GM10266 (cell line): ENCODE data around the gene HCFC1.

ENCODE experiments used
- DNase-seq: peaks from one replicate; pipeline ENCODE4 v3.0.0; 2012; ENCODE audit errors: extremely low spot score
- TF ChIP-seq, protein P1 (sequence below): IDR thresholded peaks from 2 replicates; pipeline ENCODE4 v1.5.1; 2012; ENCODE audit warnings: mild to moderate bottlenecking, low read depth; ENCODE audit not compliant: control insufficient read depth, insufficient read depth; ENCODE audit errors: missing control alignments

Gene HCFC1

DNA sequence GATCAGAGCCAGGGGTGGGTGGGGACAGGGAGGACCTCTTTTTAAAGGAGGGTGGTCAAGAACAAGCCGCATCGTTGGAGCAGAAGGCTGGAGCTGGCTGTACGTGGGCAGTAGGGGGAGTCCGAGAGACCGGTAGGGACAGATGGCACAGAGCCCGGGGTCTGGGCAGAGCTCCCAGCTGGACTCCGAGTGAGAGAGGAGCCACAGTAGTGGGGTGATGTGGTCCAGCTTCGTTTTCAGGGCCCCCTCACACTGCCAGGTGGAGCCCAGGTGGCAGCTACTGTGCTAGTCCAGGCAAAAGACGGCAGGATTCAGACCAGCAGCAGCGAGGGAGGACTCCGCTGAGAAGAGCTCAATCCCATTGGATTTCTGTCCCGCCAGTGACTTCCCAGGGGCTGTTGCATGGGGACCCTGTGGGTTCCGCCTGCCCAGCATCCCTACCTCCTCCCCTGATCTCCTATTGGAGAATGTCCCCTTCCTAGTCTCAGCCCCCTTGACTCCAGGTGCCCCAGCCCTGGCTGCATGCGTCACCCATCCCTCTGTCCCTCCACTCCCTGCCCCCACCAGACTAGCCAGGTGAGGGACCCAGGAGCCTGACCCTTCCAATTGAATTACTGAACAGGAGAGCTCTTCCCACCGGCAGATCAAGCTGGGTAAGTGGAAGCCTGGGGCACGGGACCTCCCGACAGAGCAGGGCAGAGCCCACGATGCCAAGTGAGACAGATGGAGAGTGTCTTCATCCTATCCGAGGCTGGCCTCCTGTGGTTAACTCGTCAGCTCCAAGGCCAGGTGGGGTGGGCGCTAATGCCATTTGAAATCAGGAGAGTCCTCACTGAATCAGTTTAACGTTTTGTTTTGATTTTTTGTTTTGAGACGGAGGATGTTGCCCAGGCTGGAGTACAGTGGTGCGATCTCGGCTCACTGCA lies 48.4 kb downstream of the HCFC1 start:
- DNase-seq = no peak
- TF ChIP-seq, protein P1, sequence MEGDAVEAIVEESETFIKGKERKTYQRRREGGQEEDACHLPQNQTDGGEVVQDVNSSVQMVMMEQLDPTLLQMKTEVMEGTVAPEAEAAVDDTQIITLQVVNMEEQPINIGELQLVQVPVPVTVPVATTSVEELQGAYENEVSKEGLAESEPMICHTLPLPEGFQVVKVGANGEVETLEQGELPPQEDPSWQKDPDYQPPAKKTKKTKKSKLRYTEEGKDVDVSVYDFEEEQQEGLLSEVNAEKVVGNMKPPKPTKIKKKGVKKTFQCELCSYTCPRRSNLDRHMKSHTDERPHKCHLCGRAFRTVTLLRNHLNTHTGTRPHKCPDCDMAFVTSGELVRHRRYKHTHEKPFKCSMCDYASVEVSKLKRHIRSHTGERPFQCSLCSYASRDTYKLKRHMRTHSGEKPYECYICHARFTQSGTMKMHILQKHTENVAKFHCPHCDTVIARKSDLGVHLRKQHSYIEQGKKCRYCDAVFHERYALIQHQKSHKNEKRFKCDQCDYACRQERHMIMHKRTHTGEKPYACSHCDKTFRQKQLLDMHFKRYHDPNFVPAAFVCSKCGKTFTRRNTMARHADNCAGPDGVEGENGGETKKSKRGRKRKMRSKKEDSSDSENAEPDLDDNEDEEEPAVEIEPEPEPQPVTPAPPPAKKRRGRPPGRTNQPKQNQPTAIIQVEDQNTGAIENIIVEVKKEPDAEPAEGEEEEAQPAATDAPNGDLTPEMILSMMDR = peak; percentile 38

DNA sequence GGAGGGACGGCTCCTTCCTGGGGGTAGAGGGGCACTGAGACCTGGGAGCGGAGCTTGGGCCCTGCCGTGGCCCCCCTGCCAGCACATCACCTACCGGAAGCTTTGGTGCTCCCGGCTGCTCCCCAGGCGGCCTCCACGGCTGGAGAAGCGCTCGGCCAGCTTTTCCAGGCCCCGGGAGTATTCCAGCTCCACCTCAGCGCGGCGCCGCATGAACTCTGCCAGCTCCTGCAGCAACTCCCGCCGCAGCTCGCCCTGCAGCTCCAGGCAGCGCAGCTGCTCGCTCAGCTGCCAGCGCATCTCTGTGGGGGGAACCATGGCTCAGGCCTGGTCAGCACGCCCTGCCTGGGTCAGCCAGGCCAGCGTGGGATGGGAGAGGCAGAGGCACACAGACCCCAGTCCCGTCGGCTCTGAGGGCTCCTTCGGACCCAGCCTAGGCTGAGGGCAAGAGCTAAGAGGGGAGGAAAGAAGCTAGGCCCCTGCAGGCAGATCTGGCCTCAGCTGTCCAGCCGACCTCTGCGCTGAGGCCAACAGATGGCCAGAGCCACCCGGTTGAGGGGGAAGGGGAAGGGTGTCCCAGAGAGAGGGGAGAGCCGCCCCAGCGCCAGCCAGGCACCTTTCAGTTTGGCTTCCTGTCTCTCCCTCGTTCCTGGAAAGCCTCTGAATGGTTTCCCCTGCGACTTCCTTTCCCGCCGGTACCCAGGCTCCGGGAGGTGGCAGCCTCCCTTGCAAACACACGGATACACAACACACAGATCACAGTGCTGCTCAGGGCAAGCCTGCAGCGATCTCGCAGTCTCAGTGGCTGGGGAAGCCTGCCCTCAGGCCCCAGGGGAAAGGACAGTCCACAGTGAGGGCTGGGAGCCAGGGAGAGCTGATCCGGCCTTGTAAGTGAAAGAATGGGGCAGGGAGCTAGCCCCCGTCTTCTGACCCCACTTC lies 49.8 kb downstream of the HCFC1 start:
- DNase-seq = no peak
- TF ChIP-seq, protein P1 = no peak

DNA sequence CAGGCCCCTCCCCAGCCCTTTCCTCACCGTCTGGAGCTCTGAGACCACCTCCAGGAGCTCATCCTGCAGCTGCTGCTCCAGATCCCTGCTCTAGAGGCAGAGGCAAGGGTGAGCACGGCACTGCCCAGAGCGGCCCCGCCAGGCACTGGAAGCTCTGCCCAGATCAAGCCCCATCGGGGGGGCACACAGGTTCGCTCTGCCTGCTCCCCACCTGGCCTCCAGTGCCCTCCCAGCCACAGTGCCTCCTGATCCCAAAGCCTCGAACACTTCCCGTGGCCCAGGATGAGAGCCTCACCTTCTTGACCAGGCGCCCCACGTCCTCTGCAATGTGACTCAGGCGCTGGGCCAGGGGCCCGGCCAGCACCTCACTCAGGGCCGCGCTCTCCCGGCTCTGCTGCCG lies 50.5 kb downstream of the HCFC1 start:
- TF ChIP-seq, protein P1 = no peak
- DNase-seq = no peak

DNA sequence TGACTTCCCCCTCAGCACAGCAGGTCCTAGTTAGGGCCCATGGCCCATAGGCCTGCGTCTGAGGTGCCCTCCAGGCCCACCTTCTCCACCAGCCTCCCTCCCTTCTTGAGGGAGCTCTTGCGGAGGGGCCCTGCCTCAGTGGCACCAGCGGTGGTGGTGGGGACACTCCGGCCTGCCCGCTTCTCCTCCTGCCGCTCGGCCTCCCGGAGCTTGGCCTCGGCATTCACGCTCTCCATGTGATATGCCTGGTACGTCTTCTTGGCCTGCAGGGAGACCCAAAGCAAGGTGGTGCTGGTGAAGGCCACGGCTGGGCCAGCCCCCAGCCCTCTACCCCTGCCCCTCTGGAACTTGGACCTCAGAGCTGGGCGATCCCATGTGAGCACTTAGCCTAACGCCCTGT lies 51.1 kb downstream of the HCFC1 start:
- TF ChIP-seq, protein P1 = no peak
- no peak for DNase-seq

DNA sequence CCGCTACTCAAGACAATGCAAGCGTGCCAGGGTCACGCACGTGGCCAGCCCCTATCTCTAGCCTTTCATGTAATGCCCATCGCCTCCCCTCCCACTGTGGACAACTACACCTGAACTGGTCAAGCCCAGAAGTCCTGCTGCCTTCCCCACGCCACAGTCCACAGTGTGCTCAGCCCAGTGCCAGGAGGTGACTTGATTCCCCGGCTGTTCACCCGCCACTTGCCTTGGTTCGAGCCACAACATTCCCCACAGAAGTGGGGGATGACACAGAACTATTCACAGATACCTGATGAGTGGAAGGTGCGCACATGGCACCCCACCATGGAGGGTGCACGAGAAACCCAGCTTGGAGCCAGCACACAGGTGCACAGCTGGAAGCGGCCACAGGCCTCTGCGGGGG lies 52.3 kb downstream of the HCFC1 start:
- no peak for DNase-seq
- TF ChIP-seq, protein P1 = no peak

DNA sequence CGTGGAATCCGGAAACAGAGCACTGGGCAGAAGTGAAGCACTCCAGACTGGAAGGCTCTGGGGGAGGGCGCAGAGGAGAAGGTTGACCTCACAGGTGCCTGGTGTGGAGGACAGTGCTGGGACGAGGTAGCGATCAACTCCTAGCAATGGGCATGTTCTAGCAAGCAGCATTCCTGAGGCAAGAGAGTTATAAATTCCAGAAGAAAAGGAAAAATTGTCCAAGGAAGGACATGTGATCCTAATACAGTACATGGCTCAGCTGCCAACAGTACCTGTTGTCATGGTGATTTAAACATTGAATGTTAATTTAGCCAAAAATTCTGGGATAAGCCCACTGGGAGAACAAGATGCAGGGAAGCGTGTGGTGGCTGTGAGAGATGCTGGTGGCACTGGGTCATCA lies 53.7 kb downstream of the HCFC1 start:
- TF ChIP-seq, protein P1 = no peak
- DNase-seq = no peak
